OCI-LY7 (cell line): Measurements from ENCODE around the gene NFKBIE.

Experiments used
- EZH2phosphoT487 ChIP-seq: fragments of 200-600 bp; sonication (generic); IDR thresholded peaks from 2 replicates; pipeline ENCODE4 v1.6.1; 2018; ENCODE audit warnings: low read depth, borderline replicate concordance, mild to moderate bottlenecking, mixed run types, antibody characterized with exemption, low read length, moderate library complexity, mixed read lengths
- TF ChIP-seq, protein P1 (sequence below): fragments of 200-600 bp; sonication (generic); conservative IDR thresholded peaks from 2 replicates; pipeline ENCODE4 v1.5.1; 2014; ENCODE audit warnings: mild to moderate bottlenecking, antibody characterized with exemption, low read length, moderate library complexity, mixed read lengths

GRCh38 chr6:44223319-44224028, 41.9 kb downstream of the NFKBIE start, which contains the start of gene SLC29A1:
- TF ChIP-seq, protein P1, sequence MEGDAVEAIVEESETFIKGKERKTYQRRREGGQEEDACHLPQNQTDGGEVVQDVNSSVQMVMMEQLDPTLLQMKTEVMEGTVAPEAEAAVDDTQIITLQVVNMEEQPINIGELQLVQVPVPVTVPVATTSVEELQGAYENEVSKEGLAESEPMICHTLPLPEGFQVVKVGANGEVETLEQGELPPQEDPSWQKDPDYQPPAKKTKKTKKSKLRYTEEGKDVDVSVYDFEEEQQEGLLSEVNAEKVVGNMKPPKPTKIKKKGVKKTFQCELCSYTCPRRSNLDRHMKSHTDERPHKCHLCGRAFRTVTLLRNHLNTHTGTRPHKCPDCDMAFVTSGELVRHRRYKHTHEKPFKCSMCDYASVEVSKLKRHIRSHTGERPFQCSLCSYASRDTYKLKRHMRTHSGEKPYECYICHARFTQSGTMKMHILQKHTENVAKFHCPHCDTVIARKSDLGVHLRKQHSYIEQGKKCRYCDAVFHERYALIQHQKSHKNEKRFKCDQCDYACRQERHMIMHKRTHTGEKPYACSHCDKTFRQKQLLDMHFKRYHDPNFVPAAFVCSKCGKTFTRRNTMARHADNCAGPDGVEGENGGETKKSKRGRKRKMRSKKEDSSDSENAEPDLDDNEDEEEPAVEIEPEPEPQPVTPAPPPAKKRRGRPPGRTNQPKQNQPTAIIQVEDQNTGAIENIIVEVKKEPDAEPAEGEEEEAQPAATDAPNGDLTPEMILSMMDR = no peak
- no peak for TF ChIP-seq EZH2phosphoT487
